GM12864 (cell line): ENCODE measurements around the gene CHID1.

Source experiments
- DNase-seq: peaks from one replicate; pipeline ENCODE4 v3.0.0-alpha.2; 2011; ENCODE audit warnings: low read depth
- H3K4me3 ChIP-seq: 2 replicates; pipeline ENCODE4 v1.5.1; 2011; ENCODE audit warnings: mild to moderate bottlenecking, low read depth, low read length, control low read depth
- CTCF ChIP-seq: IDR thresholded peaks from 2 replicates; pipeline ENCODE4 v1.5.1; 2011; ENCODE audit warnings: low read depth, mild to moderate bottlenecking, moderate library complexity, low read length, control low read depth, inconsistent platforms; ENCODE audit errors: missing control alignments

Gene CHID1

GRCh38 chr11:910589-911030, at the start of gene CHID1:
Gene CHID1, minus strand, starts transcription at chr11:910810. Its CDS starts 5,994 bp downstream, at chr11:904816.
- H3K4me3 ChIP-seq: peak within 1 kb of the TSS; percentile 93
- DNase-seq: peak; percentile 39
- TF ChIP-seq CTCF: no peak

- DNase-seq: no peak
- no peak for TF ChIP-seq CTCF
- H3K4me3 ChIP-seq: no peak overlapping the region
Measured at GRCh38 chr11:959608-960007, 49.0 kb upstream of the CHID1 start.

- H3K4me3 ChIP-seq: no peak overlapping the region
- no peak for TF ChIP-seq CTCF
- no peak for DNase-seq
Measured at GRCh38 chr11:959027-959426, 48.4 kb upstream of the CHID1 start.

- no peak for DNase-seq
- no peak for TF ChIP-seq CTCF
- H3K4me3 ChIP-seq: no peak overlapping the region
Measured at GRCh38 chr11:958101-958500, 47.5 kb upstream of the CHID1 start.

GRCh38 chr11:957212-957920, 46.8 kb upstream of the CHID1 start:
- DNase-seq: no peak
- no peak overlapping the region for H3K4me3 ChIP-seq
- TF ChIP-seq CTCF: no peak

GRCh38 chr11:955154-956063, 44.8 kb upstream of the CHID1 start:
- TF ChIP-seq CTCF: no peak
- H3K4me3 ChIP-seq: no peak overlapping the region
- no peak for DNase-seq
